Testis (tissue), 3 donors: ENCODE results near the gene SST. TPM values are rescaled to one million over a fixed set of nuclear protein-coding genes. Genes with fewer than 3 reads are reported as not detected.
"Not testable (repeated sequence)": the region's sequence is repeated elsewhere in the genome, so short reads cannot be mapped to it uniquely, and the experiment has no call there.

ENCODE experiments used
- DNase-seq: peaks from one replicate; pipeline ENCODE4 v3.0.0-alpha.2; 2019
- H3K27ac ChIP-seq, 2 donors: fragments of 200-600 bp; sonication (generic); one replicate each; pipeline ENCODE4 v1.5.1; 2019
- H3K27me3 ChIP-seq: fragments of 200-600 bp; sonication (generic); one replicate; pipeline ENCODE4 v1.5.1; 2019
- H3K36me3 ChIP-seq: fragments of 200-600 bp; sonication (generic); one replicate; pipeline ENCODE4 v1.5.1; 2017; ENCODE audit warnings: low read depth; ENCODE audit errors: missing control alignments
- H3K4me1 ChIP-seq: fragments of 200-600 bp; sonication (generic); one replicate; pipeline ENCODE4 v1.5.1; 2019
- H3K4me3 ChIP-seq, 2 donors: fragments of 200-600 bp; sonication (generic); one replicate each; pipeline ENCODE4 v1.5.1; 2017 to 2019
- H3K9me3 ChIP-seq: fragments of 200-600 bp; sonication (generic); one replicate; pipeline ENCODE4 v1.5.1; 2017
- CTCF ChIP-seq, 3 experiments: fragments of 450-650 bp in 2 of 3; fragments of 200-600 bp in 1 of 3; sonication (generic) in 1 of 3; IDR thresholded peaks; one replicate each; pipeline ENCODE4 v1.5.1; 2016 to 2019; ENCODE audit warnings: antibody characterized with exemption in 3 of 3, mild to moderate bottlenecking in 2 of 3, moderate library complexity in 1 of 3
- POLR2A ChIP-seq: fragments of 450-650 bp; IDR thresholded peaks from one replicate; pipeline ENCODE4 v1.6.1; 2017; ENCODE audit warnings: antibody characterized with exemption, mild to moderate bottlenecking, moderate library complexity
- WGBS, 2 donors: methylation state at CpG; one replicate each; pipeline ENCODE4 v1.1.5; 2018; 5-methylcytosine and 5-hydroxymethylcytosine counted together
- intact Hi-C: fragments of 100-400 bp; cut with DNase I; formaldehyde crosslinking; loops from one replicate; pipeline ENCODE4 v1.15.1; 2023; ENCODE audit warnings: low total_unique reads
- polyA plus RNA-seq: library from polyadenylated mRNA; stranded (reverse); fragments of 350-450 nt; fragmentation: Illumina TruSeq; extraction: RNeasy Lipid Tissue Mini Kit (QIAGEN cat#74804); gene quantifications from one replicate; pipeline ENCODE4 v1.2.3, GENCODE V29; 2014; ENCODE audit warnings: low read depth, low replicate concordance; ENCODE audit not compliant: insufficient read depth
- total RNA-seq, 2 donors: library from RNA; depleted of rRNA; stranded (reverse); fragments of >200 nt; gene quantifications; one replicate each; pipeline ENCODE4 v1.2.3, GENCODE V29; 2016

SST gene
- total and polyA plus RNA-seq, 3 donors from 2014 or later, result 0.84 TPM; not detected in 2

DNA sequence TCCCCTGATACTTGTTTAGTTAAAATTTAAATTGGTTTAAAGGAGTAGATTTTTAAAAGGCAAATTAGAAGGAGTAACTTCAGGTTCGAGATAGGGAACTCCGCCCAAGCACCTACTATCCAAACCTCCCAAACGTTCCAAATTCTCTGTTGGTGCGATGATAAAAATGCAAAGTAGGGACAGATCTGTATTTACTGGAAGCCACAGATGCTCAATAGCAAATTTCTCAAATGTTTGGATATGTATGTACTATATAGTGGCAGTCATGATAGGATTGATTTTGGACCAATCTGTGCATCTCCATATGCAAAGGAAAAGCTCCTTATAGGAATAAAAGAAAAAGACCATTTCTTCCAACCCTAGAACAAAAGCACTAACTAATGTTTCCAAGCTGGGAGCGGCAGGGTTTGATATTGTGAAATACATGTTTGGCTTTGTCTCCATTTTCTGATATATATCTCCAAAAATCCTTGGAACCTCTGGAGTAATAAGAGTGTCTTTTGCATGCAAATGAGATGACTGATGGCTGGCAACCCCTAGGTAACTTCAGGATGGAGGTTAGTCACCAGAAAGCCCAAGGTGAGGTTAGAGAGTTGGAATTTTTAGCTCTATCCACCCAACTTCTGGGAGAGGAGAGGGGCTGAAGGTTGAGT is 16.6 kb upstream of the SST start:
- TF ChIP-seq CTCF (IDR thresholded peaks at IDR 0.05) (no peak), POLR2A (no peak)
- no peaks in the 10 kb centered on the region for H3K27me3 ChIP-seq
- H3K9me3 ChIP-seq, result no peaks in the 10 kb centered on the region
- H3K4me1 ChIP-seq, result no peaks in the 10 kb centered on the region
- intact Hi-C loops, result no loop called here
- no peak for DNase-seq
- H3K36me3 ChIP-seq, result no peaks in the 10 kb centered on the region
- H3K4me3 ChIP-seq, result no peak overlapping the region
- H3K27ac ChIP-seq, result no peak overlapping the region
- WGBS, 2 donors, result 88 to 95% methylated on average over 5 of the region's 5 CpGs

GRCh38 chr3:187685948-187686347 is 15.8 kb upstream of the SST start:
- no peak overlapping the region for H3K27ac ChIP-seq
- no peaks in the 10 kb centered on the region for H3K4me1 ChIP-seq
- intact Hi-C loops, result no loop called here
- TF ChIP-seq CTCF (IDR thresholded peaks at IDR 0.05) (no peak), POLR2A (no peak)
- no peaks in the 10 kb centered on the region for H3K27me3 ChIP-seq
- H3K36me3 ChIP-seq, result no peaks in the 10 kb centered on the region
- H3K4me3 ChIP-seq, result no peak overlapping the region
- DNase-seq, result no peak
- H3K9me3 ChIP-seq, result no peaks in the 10 kb centered on the region
- 87 to 94% methylated on average over 7 of the region's 7 CpGs for WGBS, 2 donors

GRCh38 chr3:187684880-187685279 is 14.7 kb upstream of the SST start:
- no peak overlapping the region for H3K4me3 ChIP-seq
- no peaks in the 10 kb centered on the region for H3K4me1 ChIP-seq
- WGBS, 2 donors, result 73 to 82% methylated on average over 2 of the region's 2 CpGs
- no peaks in the 10 kb centered on the region for H3K27me3 ChIP-seq
- DNase-seq, result no peak
- H3K27ac ChIP-seq, result no peak overlapping the region
- no peaks in the 10 kb centered on the region for H3K36me3 ChIP-seq
- no peaks in the 10 kb centered on the region for H3K9me3 ChIP-seq
- intact Hi-C loops, result no loop called here
- TF ChIP-seq CTCF (IDR thresholded peaks at IDR 0.05) (no peak), POLR2A (no peak)

DNA sequence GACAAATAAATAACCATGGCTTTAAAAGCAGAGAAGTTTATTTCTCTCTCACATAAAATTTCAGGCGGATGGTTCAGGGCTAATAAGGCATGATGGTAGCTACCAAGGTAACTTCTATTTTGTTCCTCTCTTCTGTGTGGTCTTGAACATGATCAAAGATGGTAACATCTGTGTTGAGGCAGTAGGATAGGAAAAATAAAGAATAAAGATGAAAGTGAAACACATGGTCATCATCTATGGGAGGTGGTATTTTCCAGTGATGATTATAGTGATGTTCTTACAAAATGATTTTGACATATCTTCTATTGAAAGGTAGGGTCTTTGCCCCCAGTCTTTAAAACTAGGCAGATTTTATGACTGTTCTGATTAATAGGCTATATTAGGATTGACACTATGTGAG is 14.2 kb upstream of the SST start:
- H3K27ac ChIP-seq, result no peak overlapping the region
- no peaks in the 10 kb centered on the region for H3K4me1 ChIP-seq
- H3K36me3 ChIP-seq, result no peaks in the 10 kb centered on the region
- WGBS, 2 donors, result 94% methylated on average over 1 of the region's 1 CpG
- DNase-seq, result no peak
- no peak overlapping the region for H3K4me3 ChIP-seq
- H3K9me3 ChIP-seq, result no peaks in the 10 kb centered on the region
- no peaks in the 10 kb centered on the region for H3K27me3 ChIP-seq
- TF ChIP-seq POLR2A (no peak), CTCF (IDR thresholded peaks at IDR 0.05) (no peak)
- intact Hi-C loops, result no loop called here

- intact Hi-C loops, H3K27me3 ChIP-seq, DNase-seq, H3K9me3 ChIP-seq, H3K36me3 ChIP-seq, H3K4me1 ChIP-seq, H3K27ac ChIP-seq, H3K4me3 ChIP-seq: not testable (repeated sequence)
- WGBS, 2 donors, result 93 to 96% methylated on average over 9 to 11 of the region's 11 CpGs
Measured at GRCh38 chr3:187681756-187682155, 11.6 kb upstream of the SST start.
